GM23338 (cell line): Measurements from ENCODE around the gene TMEM107. TPM values are rescaled to one million over a fixed set of nuclear protein-coding genes. Genes with fewer than 3 reads are reported as not detected.

Source experiments
- ATAC-seq: fragments of 200-7000 bp; cut with Tn5 transposase; 3 replicates; pipeline ENCODE4 v1.9.1; 2020
- DNase-seq: peaks from one replicate; pipeline ENCODE4 v3.0.0-alpha.2; 2015; ENCODE audit warnings: low spot score
- H2AFZ ChIP-seq: fragments of 200-600 bp; sonication (generic); 2 replicates; pipeline ENCODE4 v1.8.0; 2016; ENCODE audit warnings: antibody characterized with exemption, mild to moderate bottlenecking, moderate library complexity
- H3F3A ChIP-seq: fragments of 200-600 bp; sonication (generic); replicated peaks from 2 replicates; pipeline ENCODE4 v1.8.0; 2017; ENCODE audit warnings: antibody characterized with exemption, mixed run types, low read depth
- H3K27ac ChIP-seq: fragments of 200-600 bp; sonication (generic); 2 replicates; pipeline ENCODE4 v1.6.1; 2016; ENCODE audit warnings: low read depth
- H3K27me3 ChIP-seq: fragments of 200-600 bp; sonication (generic); 2 replicates; pipeline ENCODE4 v1.8.0; 2016; ENCODE audit warnings: mild to moderate bottlenecking, mixed run types, moderate library complexity; ENCODE audit not compliant: insufficient read depth
- H3K36me3 ChIP-seq: fragments of 200-600 bp; sonication (generic); 2 replicates; pipeline ENCODE4 v1.8.0; 2016; ENCODE audit warnings: mild to moderate bottlenecking; ENCODE audit not compliant: insufficient read depth
- H3K4me1 ChIP-seq: fragments of 200-600 bp; sonication (generic); 2 replicates; pipeline ENCODE4 v1.8.0; 2016; ENCODE audit warnings: mild to moderate bottlenecking, moderate library complexity; ENCODE audit not compliant: insufficient read depth
- H3K4me2 ChIP-seq: fragments of 200-600 bp; sonication (generic); 2 replicates; pipeline ENCODE4 v1.7.1; 2017; ENCODE audit warnings: mixed run types
- H3K4me3 ChIP-seq: fragments of 200-600 bp; sonication (generic); 2 replicates; pipeline ENCODE4 v1.6.1; 2016; ENCODE audit warnings: mixed run types
- H3K79me2 ChIP-seq: fragments of 200-600 bp; sonication (generic); replicated peaks from 2 replicates; pipeline ENCODE4 v1.8.0; 2017; ENCODE audit warnings: mild to moderate bottlenecking; ENCODE audit not compliant: insufficient read depth
- H3K9me2 ChIP-seq: fragments of 200-600 bp; sonication (generic); 2 replicates; pipeline ENCODE4 v1.8.0; 2017; ENCODE audit not compliant: insufficient read depth
- H4K20me1 ChIP-seq: fragments of 200-600 bp; sonication (generic); replicated peaks from 2 replicates; pipeline ENCODE4 v1.8.0; 2017; ENCODE audit warnings: mild to moderate bottlenecking; ENCODE audit not compliant: insufficient read depth
- H3K27ac Mint-ChIP-seq: 2 replicates; pipeline ENCODE4 v1.8.0; 2020; ENCODE audit warnings: inconsistent platforms, mild to moderate bottlenecking, moderate library complexity, mixed read lengths
- H3K27me3 Mint-ChIP-seq: 3 replicates; pipeline ENCODE4 v1.8.0; 2022; ENCODE audit warnings: low read depth, mild to moderate bottlenecking, moderate library complexity, mixed read lengths, inconsistent platforms; ENCODE audit not compliant: insufficient read depth, poor library complexity
- H3K36me3 Mint-ChIP-seq: 3 replicates; pipeline ENCODE4 v1.8.0; 2021; ENCODE audit warnings: low read depth, mild to moderate bottlenecking, inconsistent platforms, moderate library complexity, mixed read lengths
- H3K4me1 Mint-ChIP-seq: 3 replicates; pipeline ENCODE4 v1.8.0; 2020; ENCODE audit warnings: mild to moderate bottlenecking, inconsistent platforms, mixed read lengths
- H3K4me3 Mint-ChIP-seq: 3 replicates; pipeline ENCODE4 v1.8.0; 2021; ENCODE audit warnings: moderate library complexity, mild to moderate bottlenecking, inconsistent platforms, mixed read lengths
- H3K9me3 Mint-ChIP-seq: 3 replicates; pipeline ENCODE4 v1.8.0; 2020; ENCODE audit warnings: moderate library complexity, mild to moderate bottlenecking, inconsistent platforms, mixed read lengths
- CREB1 ChIP-seq: fragments of 250-450 bp; sonication (Bioruptor Pico); IDR thresholded peaks from 2 replicates; pipeline ENCODE4 v1.5.0; 2020; ENCODE audit warnings: low read depth, mild to moderate bottlenecking, moderate library complexity
- EZH2 ChIP-seq: fragments of 200-600 bp; sonication (generic); IDR thresholded peaks from one replicate; pipeline ENCODE4 v1.8.0; 2017; ENCODE audit warnings: antibody characterized with exemption, mild to moderate bottlenecking, low read depth; ENCODE audit not compliant: unreplicated experiment
- EZH2phosphoT487 ChIP-seq: fragments of 200-600 bp; sonication (generic); IDR thresholded peaks from one replicate; pipeline ENCODE4 v1.8.1; 2018; ENCODE audit warnings: antibody characterized with exemption; ENCODE audit not compliant: unreplicated experiment
- JUNB ChIP-seq: IDR thresholded peaks from one replicate; pipeline ENCODE4 v1.6.1; 2016; ENCODE audit warnings: antibody characterized with exemption; ENCODE audit not compliant: unreplicated experiment
- NANOG ChIP-seq: IDR thresholded peaks from 2 replicates; pipeline ENCODE4 v1.6.1; 2016; ENCODE audit warnings: antibody characterized with exemption, borderline replicate concordance
- POLR2AphosphoS5 ChIP-seq: IDR thresholded peaks from 2 replicates; pipeline ENCODE4 v1.6.1; 2016; ENCODE audit warnings: antibody characterized with exemption, low read depth
- STAT1 ChIP-seq: IDR thresholded peaks from one replicate; pipeline ENCODE4 v1.6.1; 2016; ENCODE audit warnings: antibody characterized with exemption; ENCODE audit not compliant: unreplicated experiment
- ZNF114 ChIP-seq: fragments of 250-450 bp; sonication (Bioruptor Pico); IDR thresholded peaks from 2 replicates; pipeline ENCODE4 v1.5.0; 2020; ENCODE audit warnings: mild to moderate bottlenecking, moderate library complexity
- ZNF331 ChIP-seq: fragments of 250-450 bp; sonication (Bioruptor Pico); IDR thresholded peaks from 2 replicates; pipeline ENCODE4 v1.5.0; 2020; ENCODE audit warnings: low read depth, mild to moderate bottlenecking, moderate library complexity
- polyA plus RNA-seq: library from polyadenylated mRNA; unstranded; fragments of >200 nt; fragmentation: Nextera tagmentation; extraction: Ambion mirVana; gene quantifications from 2 replicates; pipeline ENCODE4 v1.2.1, GENCODE V29; 2016
- total RNA-seq: library from RNA; depleted of rRNA; stranded (reverse); fragments of >200 nt; shearing (Covaris generic); gene quantifications from 2 replicates; pipeline ENCODE4 v1.2.3, GENCODE V29; 2014
- TF ChIP-seq, protein P1 (sequence below): IDR thresholded peaks from 2 replicates; pipeline ENCODE4 v1.6.1; 2016; ENCODE audit warnings: antibody characterized with exemption
- TF ChIP-seq, protein P2 (sequence below), 2 experiments: fragments of 200-600 bp in 1 of 2; sonication (generic) in 1 of 2; conservative IDR thresholded peaks; 2 replicates each; pipeline versions ENCODE4 v1.5.1 to v1.6.1; 2016 to 2017; ENCODE audit warnings: antibody characterized with exemption in 2 of 2, low read depth in 2 of 2, mild to moderate bottlenecking in 2 of 2, moderate library complexity in 1 of 2
- TF ChIP-seq, protein P3 (sequence below): fragments of 250-450 bp; sonication (Bioruptor Pico); IDR thresholded peaks from 2 replicates; pipeline ENCODE4 v1.5.0; 2020; ENCODE audit warnings: mild to moderate bottlenecking, moderate library complexity

The TMEM107 gene
- total and polyA plus RNA-seq, 2 experiments from 2014 or later = 10.8 to 20.4 TPM

DNA sequence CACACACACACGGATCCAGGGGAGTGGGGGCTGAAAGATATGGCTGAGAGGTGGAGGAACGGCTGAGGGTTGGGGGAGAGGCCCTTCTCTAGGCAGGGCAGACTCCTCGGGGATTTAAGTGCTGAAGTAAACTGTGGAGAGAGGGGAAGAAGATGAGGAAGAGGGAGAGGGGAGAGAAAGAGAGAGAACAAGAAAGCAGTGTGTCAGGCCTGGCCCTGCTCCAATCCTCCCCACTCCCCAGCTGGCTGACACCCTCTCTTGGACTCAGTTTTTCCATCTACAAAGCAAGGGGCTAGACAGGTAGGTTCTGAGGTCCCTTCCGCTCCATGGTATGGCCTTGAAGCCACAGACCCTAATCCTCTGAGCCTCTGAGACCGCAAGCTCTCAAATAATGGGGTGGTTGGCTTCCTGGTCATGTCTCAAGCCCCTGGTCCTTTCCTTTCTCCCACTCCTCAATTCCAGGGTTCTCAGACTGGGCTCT, 15.4 kb downstream of the TMEM107 start:
- H3K4me1 ChIP-seq = peaks cover 26% of the 10 kb centered on the region
- peaks cover 15% of the 10 kb centered on the region; the same call in 1 of the 2 replicates for H3F3A ChIP-seq
- TF ChIP-seq STAT1 (no peak), ZNF331 (CRISPR knock-in tag) (no peak)
- TF ChIP-seq, protein P1, sequence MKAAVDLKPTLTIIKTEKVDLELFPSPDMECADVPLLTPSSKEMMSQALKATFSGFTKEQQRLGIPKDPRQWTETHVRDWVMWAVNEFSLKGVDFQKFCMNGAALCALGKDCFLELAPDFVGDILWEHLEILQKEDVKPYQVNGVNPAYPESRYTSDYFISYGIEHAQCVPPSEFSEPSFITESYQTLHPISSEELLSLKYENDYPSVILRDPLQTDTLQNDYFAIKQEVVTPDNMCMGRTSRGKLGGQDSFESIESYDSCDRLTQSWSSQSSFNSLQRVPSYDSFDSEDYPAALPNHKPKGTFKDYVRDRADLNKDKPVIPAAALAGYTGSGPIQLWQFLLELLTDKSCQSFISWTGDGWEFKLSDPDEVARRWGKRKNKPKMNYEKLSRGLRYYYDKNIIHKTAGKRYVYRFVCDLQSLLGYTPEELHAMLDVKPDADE = no peak
- H3K4me3 ChIP-seq = no peak overlapping the region; the same call in 1 of the 2 replicates
- H2AFZ ChIP-seq = no peak overlapping the region
- H3K9me2 ChIP-seq = no peaks in the 10 kb centered on the region
- H3K9me3 Mint-ChIP-seq = no peaks in the 10 kb centered on the region
- H4K20me1 ChIP-seq = peaks cover 5% of the 10 kb centered on the region
- peaks cover 41% of the 10 kb centered on the region for H3K4me1 Mint-ChIP-seq
- no peak for DNase-seq
- no peak overlapping the region; the same call in 1 of the 2 replicates for H3K27ac ChIP-seq
- peaks cover 24% of the 10 kb centered on the region for H3K27me3 Mint-ChIP-seq
- H3K4me2 ChIP-seq = peak overlapping the region; percentile 36; the same call in 1 of the 2 replicates
- ATAC-seq = no peak
- H3K27ac Mint-ChIP-seq = 0 out of 2 replicates have a peak overlapping the region, but pooled peaks have one; percentile 69
- no peaks in the 10 kb centered on the region for H3K27me3 ChIP-seq
- peak overlapping the region; percentile 78; the same call in 2 of the 3 replicates for H3K4me3 Mint-ChIP-seq
- peaks cover 12% of the 10 kb centered on the region; the same call in 1 of the 2 replicates for H3K79me2 ChIP-seq
- peaks cover 26% of the 10 kb centered on the region for H3K36me3 Mint-ChIP-seq
- peaks cover 5% of the 10 kb centered on the region; the same call in 1 of the 2 replicates for H3K36me3 ChIP-seq

DNA sequence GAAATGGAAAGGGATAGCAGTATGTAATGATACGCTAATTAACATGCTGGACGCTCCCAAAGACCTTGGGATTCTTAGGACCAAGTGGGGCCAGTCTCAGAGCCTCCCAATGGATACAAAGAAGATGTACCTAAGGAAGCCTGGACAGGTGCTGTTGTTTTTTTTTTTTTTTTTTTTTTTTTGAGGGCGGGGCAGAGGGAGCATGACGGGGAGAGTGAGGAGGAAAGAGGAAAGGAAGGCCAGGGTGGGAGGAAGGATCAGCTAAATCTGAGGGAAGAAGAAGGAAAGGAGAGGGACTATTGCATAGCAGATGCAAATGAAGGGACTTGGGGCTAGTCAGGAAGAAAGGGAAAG, 16.0 kb downstream of the TMEM107 start:
- no peak for DNase-seq
- peaks cover 5% of the 10 kb centered on the region; the same call in 1 of the 2 replicates for H3K36me3 ChIP-seq
- no peaks in the 10 kb centered on the region for H3K27me3 ChIP-seq
- Mint-ChIP-seq H3K27ac (peak overlapping the region; percentile 54), H3K4me1 (peaks cover 41% of the 10 kb centered on the region), H3K4me3 (peak overlapping the region; percentile 78; the same call in 2 of the 3 replicates), H3K9me3 (no peaks in the 10 kb centered on the region), H3K27me3 (peaks cover 25% of the 10 kb centered on the region), H3K36me3 (peaks cover 26% of the 10 kb centered on the region)
- H3K4me2 ChIP-seq = no peak overlapping the region
- H4K20me1 ChIP-seq = peaks cover 5% of the 10 kb centered on the region
- ATAC-seq = no peak
- peaks cover 18% of the 10 kb centered on the region; the same call in 1 of the 2 replicates for H3F3A ChIP-seq
- H3K27ac ChIP-seq = no peak overlapping the region; the same call in 1 of the 2 replicates
- peaks cover 32% of the 10 kb centered on the region for H3K4me1 ChIP-seq
- peaks cover 14% of the 10 kb centered on the region; the same call in 1 of the 2 replicates for H3K79me2 ChIP-seq
- H2AFZ ChIP-seq = no peak overlapping the region
- no peak overlapping the region for H3K4me3 ChIP-seq
- no peaks in the 10 kb centered on the region for H3K9me2 ChIP-seq
- TF ChIP-seq ZNF114 (CRISPR knock-in tag) = no peak
- TF ChIP-seq EZH2phosphoT487 = no peak
- no peak for TF ChIP-seq CREB1 (CRISPR knock-in tag)
- TF ChIP-seq JUNB = no peak
- TF ChIP-seq EZH2 = no peak
- TF ChIP-seq NANOG = no peak
- TF ChIP-seq POLR2AphosphoS5 = no peak
- TF ChIP-seq, protein P2, sequence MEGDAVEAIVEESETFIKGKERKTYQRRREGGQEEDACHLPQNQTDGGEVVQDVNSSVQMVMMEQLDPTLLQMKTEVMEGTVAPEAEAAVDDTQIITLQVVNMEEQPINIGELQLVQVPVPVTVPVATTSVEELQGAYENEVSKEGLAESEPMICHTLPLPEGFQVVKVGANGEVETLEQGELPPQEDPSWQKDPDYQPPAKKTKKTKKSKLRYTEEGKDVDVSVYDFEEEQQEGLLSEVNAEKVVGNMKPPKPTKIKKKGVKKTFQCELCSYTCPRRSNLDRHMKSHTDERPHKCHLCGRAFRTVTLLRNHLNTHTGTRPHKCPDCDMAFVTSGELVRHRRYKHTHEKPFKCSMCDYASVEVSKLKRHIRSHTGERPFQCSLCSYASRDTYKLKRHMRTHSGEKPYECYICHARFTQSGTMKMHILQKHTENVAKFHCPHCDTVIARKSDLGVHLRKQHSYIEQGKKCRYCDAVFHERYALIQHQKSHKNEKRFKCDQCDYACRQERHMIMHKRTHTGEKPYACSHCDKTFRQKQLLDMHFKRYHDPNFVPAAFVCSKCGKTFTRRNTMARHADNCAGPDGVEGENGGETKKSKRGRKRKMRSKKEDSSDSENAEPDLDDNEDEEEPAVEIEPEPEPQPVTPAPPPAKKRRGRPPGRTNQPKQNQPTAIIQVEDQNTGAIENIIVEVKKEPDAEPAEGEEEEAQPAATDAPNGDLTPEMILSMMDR (conservative IDR thresholded peaks at IDR 0.05; ENCODE audit: low read depth in 2 of 2) = no peak
- no peak for TF ChIP-seq STAT1
- TF ChIP-seq, protein P3, sequence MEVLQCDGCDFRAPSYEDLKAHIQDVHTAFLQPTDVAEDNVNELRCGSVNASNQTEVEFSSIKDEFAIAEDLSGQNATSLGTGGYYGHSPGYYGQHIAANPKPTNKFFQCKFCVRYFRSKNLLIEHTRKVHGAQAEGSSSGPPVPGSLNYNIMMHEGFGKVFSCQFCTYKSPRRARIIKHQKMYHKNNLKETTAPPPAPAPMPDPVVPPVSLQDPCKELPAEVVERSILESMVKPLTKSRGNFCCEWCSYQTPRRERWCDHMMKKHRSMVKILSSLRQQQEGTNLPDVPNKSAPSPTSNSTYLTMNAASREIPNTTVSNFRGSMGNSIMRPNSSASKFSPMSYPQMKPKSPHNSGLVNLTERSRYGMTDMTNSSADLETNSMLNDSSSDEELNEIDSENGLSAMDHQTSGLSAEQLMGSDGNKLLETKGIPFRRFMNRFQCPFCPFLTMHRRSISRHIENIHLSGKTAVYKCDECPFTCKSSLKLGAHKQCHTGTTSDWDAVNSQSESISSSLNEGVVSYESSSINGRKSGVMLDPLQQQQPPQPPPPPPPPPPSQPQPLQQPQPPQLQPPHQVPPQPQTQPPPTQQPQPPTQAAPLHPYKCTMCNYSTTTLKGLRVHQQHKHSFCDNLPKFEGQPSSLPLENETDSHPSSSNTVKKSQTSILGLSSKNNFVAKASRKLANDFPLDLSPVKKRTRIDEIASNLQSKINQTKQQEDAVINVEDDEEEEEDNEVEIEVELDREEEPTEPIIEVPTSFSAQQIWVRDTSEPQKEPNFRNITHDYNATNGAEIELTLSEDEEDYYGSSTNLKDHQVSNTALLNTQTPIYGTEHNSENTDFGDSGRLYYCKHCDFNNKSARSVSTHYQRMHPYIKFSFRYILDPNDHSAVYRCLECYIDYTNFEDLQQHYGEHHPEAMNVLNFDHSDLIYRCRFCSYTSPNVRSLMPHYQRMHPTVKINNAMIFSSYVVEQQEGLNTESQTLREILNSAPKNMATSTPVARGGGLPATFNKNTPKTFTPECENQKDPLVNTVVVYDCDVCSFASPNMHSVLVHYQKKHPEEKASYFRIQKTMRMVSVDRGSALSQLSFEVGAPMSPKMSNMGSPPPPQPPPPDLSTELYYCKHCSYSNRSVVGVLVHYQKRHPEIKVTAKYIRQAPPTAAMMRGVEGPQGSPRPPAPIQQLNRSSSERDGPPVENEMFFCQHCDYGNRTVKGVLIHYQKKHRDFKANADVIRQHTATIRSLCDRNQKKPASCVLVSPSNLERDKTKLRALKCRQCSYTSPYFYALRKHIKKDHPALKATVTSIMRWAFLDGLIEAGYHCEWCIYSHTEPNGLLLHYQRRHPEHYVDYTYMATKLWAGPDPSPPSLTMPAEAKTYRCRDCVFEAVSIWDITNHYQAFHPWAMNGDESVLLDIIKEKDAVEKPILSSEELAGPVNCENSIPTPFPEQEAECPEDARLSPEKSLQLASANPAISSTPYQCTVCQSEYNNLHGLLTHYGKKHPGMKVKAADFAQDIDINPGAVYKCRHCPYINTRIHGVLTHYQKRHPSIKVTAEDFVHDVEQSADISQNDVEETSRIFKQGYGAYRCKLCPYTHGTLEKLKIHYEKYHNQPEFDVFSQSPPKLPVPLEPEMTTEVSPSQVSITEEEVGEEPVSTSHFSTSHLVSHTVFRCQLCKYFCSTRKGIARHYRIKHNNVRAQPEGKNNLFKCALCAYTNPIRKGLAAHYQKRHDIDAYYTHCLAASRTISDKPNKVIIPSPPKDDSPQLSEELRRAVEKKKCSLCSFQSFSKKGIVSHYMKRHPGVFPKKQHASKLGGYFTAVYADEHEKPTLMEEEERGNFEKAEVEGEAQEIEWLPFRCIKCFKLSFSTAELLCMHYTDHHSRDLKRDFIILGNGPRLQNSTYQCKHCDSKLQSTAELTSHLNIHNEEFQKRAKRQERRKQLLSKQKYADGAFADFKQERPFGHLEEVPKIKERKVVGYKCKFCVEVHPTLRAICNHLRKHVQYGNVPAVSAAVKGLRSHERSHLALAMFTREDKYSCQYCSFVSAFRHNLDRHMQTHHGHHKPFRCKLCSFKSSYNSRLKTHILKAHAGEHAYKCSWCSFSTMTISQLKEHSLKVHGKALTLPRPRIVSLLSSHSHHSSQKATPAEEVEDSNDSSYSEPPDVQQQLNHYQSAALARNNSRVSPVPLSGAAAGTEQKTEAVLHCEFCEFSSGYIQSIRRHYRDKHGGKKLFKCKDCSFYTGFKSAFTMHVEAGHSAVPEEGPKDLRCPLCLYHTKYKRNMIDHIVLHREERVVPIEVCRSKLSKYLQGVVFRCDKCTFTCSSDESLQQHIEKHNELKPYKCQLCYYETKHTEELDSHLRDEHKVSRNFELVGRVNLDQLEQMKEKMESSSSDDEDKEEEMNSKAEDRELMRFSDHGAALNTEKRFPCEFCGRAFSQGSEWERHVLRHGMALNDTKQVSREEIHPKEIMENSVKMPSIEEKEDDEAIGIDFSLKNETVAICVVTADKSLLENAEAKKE (CRISPR knock-in tag) = no peak
